ENCODE measurements around the gene PRND.

The PRND gene

DNA sequence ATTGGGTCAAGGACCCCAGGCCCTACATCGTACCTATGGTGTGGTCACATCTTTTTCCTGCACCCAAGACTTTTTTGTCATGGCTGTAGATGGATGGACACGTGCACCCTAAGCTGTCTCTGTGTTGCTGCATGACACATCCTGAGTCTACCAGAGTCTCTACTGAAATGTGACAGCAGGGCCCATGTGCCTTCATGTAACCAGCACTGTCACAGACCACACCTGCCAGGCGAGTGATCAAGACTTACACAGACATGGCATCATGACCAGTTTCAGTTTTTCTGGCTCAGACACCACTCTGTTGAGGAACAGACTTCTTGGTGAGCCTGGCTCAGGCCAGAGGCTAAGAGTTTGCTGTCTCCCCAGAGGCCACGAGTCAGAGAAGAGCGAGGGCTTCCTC is 7.6 kb downstream of the PRND start:
- WGBS, 2 donors (ENCODE audit: extremely low coverage in 2 of 2, insufficient read length in 2 of 2, insufficient replicate concordance in 1 of 2) = no CpG with 5 or more reads among the region's 5 CpGs
- no peak for DNase-seq (ENCODE audit: low spot score)

DNA sequence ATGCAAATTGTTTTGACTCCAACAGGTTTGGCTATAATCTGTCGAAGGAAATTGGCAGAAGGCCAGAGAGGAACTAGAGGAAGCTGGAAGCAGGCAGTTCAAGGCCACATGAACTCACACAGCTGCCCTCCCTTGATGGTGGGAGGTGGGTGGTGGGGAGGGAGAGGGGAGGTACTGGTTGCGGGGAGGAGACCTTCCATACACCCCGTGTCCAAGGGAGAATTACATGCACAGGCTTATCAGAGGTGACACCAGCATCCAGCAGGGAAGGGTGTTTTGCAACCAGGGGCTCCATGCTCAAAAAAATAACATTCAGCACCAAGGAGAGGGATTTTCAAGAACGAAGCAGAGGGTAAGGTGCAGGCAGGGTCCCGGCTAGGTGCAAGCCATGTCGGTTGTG is 9.1 kb downstream of the PRND start:
- DNase-seq (ENCODE audit: low spot score) = no peak
- Histone ChIP-seq H4K91ac (ENCODE audit: low read depth, low read length, poor library complexity) (no peak overlapping the region), H3K4me2 (ENCODE audit: insufficient read depth, low read length, poor library complexity, severe bottlenecking) (no peak overlapping the region), H2BK120ac (ENCODE audit: low read depth, low read length) (no peak overlapping the region), H3K18ac (ENCODE audit: low read length) (no peak overlapping the region), H3K4me3 (ENCODE audit: low read length in 2 of 2) (no peak overlapping the region), H3K27me3 (ENCODE audit: control insufficient read depth in 3 of 3, insufficient read depth in 3 of 3, low read depth in 1 of 3, low read length in 3 of 3) (peaks cover 0 to 10% (median 0%) of the 10 kb centered on the region in 3 experiments), H2BK12ac (ENCODE audit: low read length) (no peak overlapping the region), H2AK5ac (ENCODE audit: low read depth, low read length) (no peak overlapping the region), H3K23ac (ENCODE audit: low read depth, low read length, poor library complexity) (no peak overlapping the region), H2BK5ac (ENCODE audit: low read length) (no peak overlapping the region), H3K27ac (replicated peaks; ENCODE audit: low read length) (no peak overlapping the region), H3K14ac (ENCODE audit: low read length) (no peak overlapping the region), H3K9me3 (replicated peaks in 1 of 2; ENCODE audit: control insufficient read depth in 2 of 2, insufficient read depth in 1 of 2, low read depth in 1 of 2, low read length in 2 of 2) (no peaks in the 10 kb centered on the region), H2AFZ (ENCODE audit: low read length) (no peak overlapping the region), H3K9ac (ENCODE audit: low read depth, low read length, poor library complexity) (no peak overlapping the region), H3K79me1 (ENCODE audit: low read depth, low read length) (no peaks in the 10 kb centered on the region), H3K4ac (ENCODE audit: low read length) (no peak overlapping the region), H4K8ac (ENCODE audit: low read depth, low read length) (no peak overlapping the region), H2BK15ac (ENCODE audit: low read length) (no peak overlapping the region), H3K36me3 (replicated peaks in 1 of 2; ENCODE audit: control insufficient read depth in 2 of 2, insufficient read depth in 2 of 2, low read length in 2 of 2) (no peaks in the 10 kb centered on the region), H3K4me1 (ENCODE audit: control insufficient read depth in 2 of 2, insufficient read depth in 1 of 2, low read depth in 1 of 2, low read length in 2 of 2) (no peaks in the 10 kb centered on the region)
- no CpG with 5 or more reads among the region's 6 CpGs for WGBS, 2 donors (ENCODE audit: extremely low coverage in 2 of 2, insufficient read length in 2 of 2, insufficient replicate concordance in 1 of 2)

More for the DNA sequence above, 7.6 kb downstream of the PRND start:
- no peak overlapping the region for H3K14ac ChIP-seq (ENCODE audit: low read length)
- no peak overlapping the region for H2AK5ac ChIP-seq (ENCODE audit: low read depth, low read length)
- no peak overlapping the region for H3K27ac ChIP-seq (replicated peaks; ENCODE audit: low read length)
- no peak overlapping the region for H4K91ac ChIP-seq (ENCODE audit: low read depth, low read length, poor library complexity)
- no peak overlapping the region for H3K4ac ChIP-seq (ENCODE audit: low read length)
- no peak overlapping the region for H3K4me3 ChIP-seq (ENCODE audit: low read length in 2 of 2)
- H2BK15ac ChIP-seq (ENCODE audit: low read length) = no peak overlapping the region
- H4K8ac ChIP-seq (ENCODE audit: low read depth, low read length) = no peak overlapping the region
- no peaks in the 10 kb centered on the region for H3K36me3 ChIP-seq (replicated peaks in 1 of 2; ENCODE audit: control insufficient read depth in 2 of 2, insufficient read depth in 2 of 2, low read length in 2 of 2)
- no peaks in the 10 kb centered on the region for H3K4me1 ChIP-seq (ENCODE audit: control insufficient read depth in 2 of 2, insufficient read depth in 1 of 2, low read depth in 1 of 2, low read length in 2 of 2)
- no peak overlapping the region for H3K23ac ChIP-seq (ENCODE audit: low read depth, low read length, poor library complexity)
- no peak overlapping the region for H2AFZ ChIP-seq (ENCODE audit: low read length)
- no peak overlapping the region for H2BK120ac ChIP-seq (ENCODE audit: low read depth, low read length)
- H3K79me1 ChIP-seq (ENCODE audit: low read depth, low read length) = no peaks in the 10 kb centered on the region
- H2BK12ac ChIP-seq (ENCODE audit: low read length) = no peak overlapping the region
- no peak overlapping the region for H3K4me2 ChIP-seq (ENCODE audit: insufficient read depth, low read length, poor library complexity, severe bottlenecking)
- no peak overlapping the region for H2BK5ac ChIP-seq (ENCODE audit: low read length)
- no peak overlapping the region for H3K9ac ChIP-seq (ENCODE audit: low read depth, low read length, poor library complexity)
- H3K27me3 ChIP-seq (ENCODE audit: control insufficient read depth in 3 of 3, insufficient read depth in 3 of 3, low read depth in 1 of 3, low read length in 3 of 3) = peaks cover 0 to 10% (median 0%) of the 10 kb centered on the region in 3 experiments
- no peaks in the 10 kb centered on the region for H3K9me3 ChIP-seq (replicated peaks in 1 of 2; ENCODE audit: control insufficient read depth in 2 of 2, insufficient read depth in 1 of 2, low read depth in 1 of 2, low read length in 2 of 2)
- H3K18ac ChIP-seq (ENCODE audit: low read length) = no peak overlapping the region

DNA sequence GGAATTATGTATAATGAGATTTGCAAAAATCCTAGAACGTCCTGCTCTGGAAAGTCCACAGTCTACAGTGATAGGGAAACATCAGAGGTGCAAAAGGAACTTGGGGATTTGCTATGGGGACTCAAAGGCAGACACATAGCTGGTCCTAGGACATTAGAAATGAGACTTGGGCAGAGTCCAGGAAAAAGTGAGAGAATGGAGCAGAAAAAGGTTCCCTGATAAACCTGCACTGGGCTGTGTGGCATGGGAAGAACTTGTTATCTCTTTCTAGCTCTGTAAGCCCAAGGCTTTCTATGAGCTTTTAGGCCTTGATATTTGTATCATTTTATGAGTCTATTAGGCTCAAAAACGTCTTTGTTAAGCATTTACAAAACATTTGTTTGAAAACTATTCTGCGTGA is 15.2 kb downstream of the PRND start:
- Histone ChIP-seq H3K18ac (ENCODE audit: low read length) (no peak overlapping the region), H3K14ac (ENCODE audit: low read length) (no peak overlapping the region), H3K27me3 (ENCODE audit: control insufficient read depth in 3 of 3, insufficient read depth in 3 of 3, low read depth in 1 of 3, low read length in 3 of 3) (peaks cover 0 to 4% (median 2%) of the 10 kb centered on the region in 3 experiments), H2BK120ac (ENCODE audit: low read depth, low read length) (no peak overlapping the region), H3K79me1 (ENCODE audit: low read depth, low read length) (no peaks in the 10 kb centered on the region), H3K4ac (ENCODE audit: low read length) (no peak overlapping the region), H3K9me3 (replicated peaks in 1 of 2; ENCODE audit: control insufficient read depth in 2 of 2, insufficient read depth in 1 of 2, low read depth in 1 of 2, low read length in 2 of 2) (no peaks in the 10 kb centered on the region), H2AFZ (ENCODE audit: low read length) (no peak overlapping the region), H4K8ac (ENCODE audit: low read depth, low read length) (no peak overlapping the region), H3K27ac (replicated peaks; ENCODE audit: low read length) (no peak overlapping the region), H3K4me1 (ENCODE audit: control insufficient read depth in 2 of 2, insufficient read depth in 1 of 2, low read depth in 1 of 2, low read length in 2 of 2) (no peaks in the 10 kb centered on the region), H3K4me2 (ENCODE audit: insufficient read depth, low read length, poor library complexity, severe bottlenecking) (no peak overlapping the region), H3K4me3 (ENCODE audit: low read length in 2 of 2) (no peak overlapping the region), H2BK12ac (ENCODE audit: low read length) (no peak overlapping the region), H2AK5ac (ENCODE audit: low read depth, low read length) (no peak overlapping the region), H3K36me3 (replicated peaks in 1 of 2; ENCODE audit: control insufficient read depth in 2 of 2, insufficient read depth in 2 of 2, low read length in 2 of 2) (no peaks in the 10 kb centered on the region), H2BK5ac (ENCODE audit: low read length) (no peak overlapping the region), H4K91ac (ENCODE audit: low read depth, low read length, poor library complexity) (no peak overlapping the region), H2BK15ac (ENCODE audit: low read length) (no peak overlapping the region), H3K23ac (ENCODE audit: low read depth, low read length, poor library complexity) (no peak overlapping the region), H3K9ac (ENCODE audit: low read depth, low read length, poor library complexity) (no peak overlapping the region)
- DNase-seq (ENCODE audit: low spot score) = no peak
- WGBS, 2 donors (ENCODE audit: extremely low coverage in 2 of 2, insufficient read length in 2 of 2, insufficient replicate concordance in 1 of 2) = no CpG with 5 or more reads among the region's 3 CpGs

DNA sequence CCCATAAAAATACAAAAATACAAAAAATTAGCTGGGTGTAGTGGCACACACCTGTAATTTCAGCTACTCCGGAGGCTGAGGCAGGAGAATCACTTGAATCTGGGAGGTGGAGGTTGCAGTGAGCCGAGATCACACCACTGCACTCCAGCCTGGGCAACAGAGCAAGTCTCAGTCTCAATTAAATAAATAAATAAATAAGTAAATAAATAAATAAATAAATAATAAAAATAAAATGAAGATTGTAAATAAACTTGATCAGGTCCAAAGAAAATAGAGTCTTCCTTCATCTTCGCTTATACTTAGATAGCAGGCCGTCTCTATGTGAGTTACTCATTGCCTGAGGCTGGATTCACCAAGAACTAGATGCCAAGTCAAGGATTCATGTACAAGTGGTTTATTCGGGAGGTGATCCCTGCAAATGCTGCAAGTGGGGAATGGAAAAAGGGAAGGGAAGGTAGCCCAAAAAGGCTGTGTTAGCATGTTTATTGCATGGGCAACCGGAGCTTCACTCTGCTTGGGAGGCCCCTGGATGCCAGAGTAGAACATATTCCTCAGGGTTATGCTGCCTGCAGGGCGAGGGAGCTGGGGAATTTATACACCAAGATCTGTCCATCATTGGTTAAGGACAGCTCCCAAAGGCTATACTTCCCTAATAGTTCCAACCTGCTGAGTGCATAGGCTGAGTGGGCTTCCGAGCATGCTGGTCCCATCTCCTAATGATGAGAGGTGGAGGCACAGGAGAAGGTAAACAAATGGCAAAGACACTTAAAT is 16.3 kb downstream of the PRND start:
- Histone ChIP-seq H3K36me3 (replicated peaks in 1 of 2; ENCODE audit: control insufficient read depth in 2 of 2, insufficient read depth in 2 of 2, low read length in 2 of 2) (no peaks in the 10 kb centered on the region), H3K23ac (ENCODE audit: low read depth, low read length, poor library complexity) (no peak overlapping the region), H2BK120ac (ENCODE audit: low read depth, low read length) (no peak overlapping the region), H2BK15ac (ENCODE audit: low read length) (no peak overlapping the region), H3K14ac (ENCODE audit: low read length) (no peak overlapping the region), H4K91ac (ENCODE audit: low read depth, low read length, poor library complexity) (no peak overlapping the region), H3K4me1 (ENCODE audit: control insufficient read depth in 2 of 2, insufficient read depth in 1 of 2, low read depth in 1 of 2, low read length in 2 of 2) (no peaks in the 10 kb centered on the region), H2BK5ac (ENCODE audit: low read length) (no peak overlapping the region), H3K4ac (ENCODE audit: low read length) (no peak overlapping the region), H2BK12ac (ENCODE audit: low read length) (no peak overlapping the region), H3K9ac (ENCODE audit: low read depth, low read length, poor library complexity) (no peak overlapping the region), H3K4me3 (ENCODE audit: low read length in 2 of 2) (no peak overlapping the region), H3K4me2 (ENCODE audit: insufficient read depth, low read length, poor library complexity, severe bottlenecking) (no peak overlapping the region), H4K8ac (ENCODE audit: low read depth, low read length) (no peak overlapping the region), H2AFZ (ENCODE audit: low read length) (no peak overlapping the region), H3K79me1 (ENCODE audit: low read depth, low read length) (no peaks in the 10 kb centered on the region), H3K18ac (ENCODE audit: low read length) (no peak overlapping the region), H2AK5ac (ENCODE audit: low read depth, low read length) (no peak overlapping the region), H3K9me3 (replicated peaks in 1 of 2; ENCODE audit: control insufficient read depth in 2 of 2, insufficient read depth in 1 of 2, low read depth in 1 of 2, low read length in 2 of 2) (no peaks in the 10 kb centered on the region), H3K27ac (replicated peaks; ENCODE audit: low read length) (no peak overlapping the region), H3K27me3 (ENCODE audit: control insufficient read depth in 3 of 3, insufficient read depth in 3 of 3, low read depth in 1 of 3, low read length in 3 of 3) (peaks cover 0 to 2% (median 0%) of the 10 kb centered on the region in 3 experiments)
- no CpG with 5 or more reads among the region's 8 CpGs for WGBS, 2 donors (ENCODE audit: extremely low coverage in 2 of 2, insufficient read length in 2 of 2, insufficient replicate concordance in 1 of 2)
- DNase-seq (ENCODE audit: low spot score) = no peak

Measured in neuronal stem cell (in vitro differentiated cells).